HG03025 (cell line): ENCODE measurements around the gene CIBAR2.

Source experiments
- ATAC-seq: cut with Tn5 transposase; IDR thresholded peaks from one replicate; pipeline ENCODE4 v1.9.1; 2021; ENCODE audit warnings: mild to moderate bottlenecking, moderate library complexity; ENCODE audit not compliant: unreplicated experiment, low FRiP score

CIBAR2 gene

GRCh38 chr16:85048921-85049562 is 63.2 kb downstream of the CIBAR2 start:
- no peak for ATAC-seq
